Aorta (tissue), 5 donors: Measurements from ENCODE around the gene PIK3AP1. TPM values are rescaled to one million over a fixed set of nuclear protein-coding genes. Genes with fewer than 3 reads are reported as not detected.
"Not testable (repeated sequence)": the region's sequence is repeated elsewhere in the genome, so short reads cannot be mapped to it uniquely, and the experiment has no call there.

ENCODE experiments used
- ATAC-seq: fragments of 200-7000 bp; cut with Tn5 transposase; one replicate; pipeline ENCODE4 v1.9.1; 2022; ENCODE audit warnings: moderate library complexity; ENCODE audit not compliant: low FRiP score
- DNase-seq, 2 donors: peaks; one replicate each; pipeline ENCODE4 v3.0.0-alpha.2; 2020
- H3K27ac ChIP-seq, 2 donors: one replicate each; pipeline ENCODE4 v1.5.1; 2013; ENCODE audit warnings: low read length in 2 of 2, mild to moderate bottlenecking in 2 of 2, moderate library complexity in 2 of 2, control low read depth in 1 of 2, inconsistent platforms in 1 of 2, low read depth in 1 of 2
- H3K27me3 ChIP-seq, 2 donors: one replicate each; pipeline ENCODE4 v1.6.1; 2013; ENCODE audit warnings: control low read depth in 1 of 2, low read length in 1 of 2, mild to moderate bottlenecking in 1 of 2, moderate library complexity in 1 of 2; ENCODE audit not compliant: insufficient read depth in 2 of 2, control insufficient read depth in 1 of 2
- H3K36me3 ChIP-seq, 2 donors: one replicate each; pipeline ENCODE4 v1.6.1; 2013; ENCODE audit warnings: control low read depth in 1 of 2, low read length in 1 of 2, mild to moderate bottlenecking in 1 of 2; ENCODE audit not compliant: insufficient read depth in 2 of 2, control insufficient read depth in 1 of 2
- H3K4me1 ChIP-seq, 2 donors: one replicate each; pipeline ENCODE4 v1.6.1; 2013; ENCODE audit warnings: low read length in 2 of 2, control low read depth in 1 of 2, mild to moderate bottlenecking in 1 of 2, moderate library complexity in 1 of 2; ENCODE audit not compliant: insufficient read depth in 2 of 2, control insufficient read depth in 1 of 2
- H3K4me3 ChIP-seq, 2 donors: one replicate each; pipeline ENCODE4 v1.5.1; 2013; ENCODE audit warnings: low read length in 2 of 2, control low read depth in 1 of 2, mild to moderate bottlenecking in 1 of 2
- H3K9me3 ChIP-seq: one replicate; pipeline ENCODE4 v1.6.1; 2013; ENCODE audit warnings: mild to moderate bottlenecking, low read length; ENCODE audit not compliant: control insufficient read depth
- WGBS, 2 donors: extraction: QIAGEN DNeasy Blood & Tissue Kit; methylation state at CpG; one replicate each; pipeline ENCODE4 v1.1.7; 2013; 5-methylcytosine and 5-hydroxymethylcytosine counted together
- intact Hi-C, 2 donors: fragments of 100-400 bp; cut with DNase I; formaldehyde crosslinking; loops; one replicate each; pipeline versions ENCODE4 v1.14.2 to v1.15.0; 2022
- polyA plus RNA-seq, 2 donors: library from polyadenylated mRNA; stranded (reverse); fragments of 200-250 nt; gene quantifications; one replicate each; pipeline ENCODE4 v1.2.3, GENCODE V29; 2013
- total RNA-seq, 2 donors: library from RNA; stranded (reverse); fragmentation: NEBNext Ultra II Directional; extraction: Animal tissue kit (Norgen Biotek cat#: 25700); gene quantifications; one replicate each; pipeline ENCODE4 v1.2.1, GENCODE V29; 2021
- donor health status: healthy with polysubstance abuse.
- donor health status: Bipolar disorder and iron deficiency.
- donor health status: DM: no; HTN: no; CAD: no.
- donor health status: DM: no; HTN: no; CAD: no.
- donor health status: DM: yes; HTN: yes; CAD: no.

PIK3AP1 gene
- total and polyA plus RNA-seq, 4 donors: 1.9 to 23.4 (median 11.9) TPM

- Histone ChIP-seq H3K27ac (no peak overlapping the region), H3K36me3 (peaks cover 0 to 2% of the 10 kb centered on the region in 2 donors), H3K9me3 (no peaks in the 10 kb centered on the region), H3K4me3 (no peak overlapping the region), H3K4me1 (peaks cover 0 to 3% of the 10 kb centered on the region in 2 donors), H3K27me3 (no peaks in the 10 kb centered on the region)
- intact Hi-C loops: no loop called here
- DNase-seq (no peak), ATAC-seq (no peak)
- 91 to 93% methylated on average over 3 of the region's 3 CpGs for WGBS, 2 donors
Measured at GRCh38 chr10:96555330-96555729, 165.0 kb downstream of the PIK3AP1 start.

- Histone ChIP-seq H3K4me1 (no peaks in the 10 kb centered on the region), H3K27ac (no peak overlapping the region), H3K27me3 (no peaks in the 10 kb centered on the region), H3K4me3 (no peak overlapping the region), H3K9me3 (no peaks in the 10 kb centered on the region), H3K36me3 (peaks cover 3 to 4% of the 10 kb centered on the region in 2 donors)
- ATAC-seq: no peak
- intact Hi-C loops: no loop called here
- WGBS, 2 donors: 57 to 66% methylated on average over 5 of the region's 5 CpGs
- peak; percentile 58 to 78 for DNase-seq
Measured at GRCh38 chr10:96548589-96548988, 171.7 kb downstream of the PIK3AP1 start.

DNA sequence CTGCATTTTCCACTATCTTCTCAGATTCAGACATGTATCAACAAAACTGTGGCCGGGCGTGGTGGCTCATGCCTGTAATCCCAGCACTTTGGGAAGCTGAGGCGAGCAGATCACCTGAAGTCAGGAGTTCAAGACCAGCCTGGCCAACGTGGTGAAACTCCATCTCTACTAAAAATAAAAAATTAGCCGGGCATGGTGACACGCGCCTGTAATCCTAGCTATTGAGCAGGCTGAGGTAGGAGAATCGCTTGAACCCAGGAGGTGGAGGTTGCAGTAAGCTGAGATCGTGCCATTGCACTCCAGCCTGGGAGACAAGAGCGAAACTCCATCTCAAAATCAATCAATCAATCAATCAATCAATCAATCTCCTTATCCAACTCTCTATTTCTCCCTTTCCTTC is 174.8 kb downstream of the PIK3AP1 start:
- H3K9me3 ChIP-seq, DNase-seq, intact Hi-C loops, H3K27ac ChIP-seq, H3K27me3 ChIP-seq, H3K36me3 ChIP-seq, ATAC-seq, H3K4me3 ChIP-seq, H3K4me1 ChIP-seq: not testable (repeated sequence)
- 91 to 92% methylated on average over 10 of the region's 10 CpGs for WGBS, 2 donors

Other genes with a start within 250 kb of the PIK3AP1 start
- under 1 TPM; 0.12 to 0.36 TPM for gene TLL2, start 206.6 kb downstream of the PIK3AP1 start, total RNA-seq
- not detected for gene TLL2, start 206.6 kb downstream of the PIK3AP1 start, polyA plus RNA-seq
- 100 to 1,000 TPM; 120 to 137 TPM for gene TM9SF3, start 133.5 kb downstream of the PIK3AP1 start, total RNA-seq
- gene TM9SF3, start 133.5 kb downstream of the PIK3AP1 start, polyA plus RNA-seq: 10 to 100 TPM; 42.9 to 50.0 TPM
- gene LCOR, start 111.8 kb upstream of the PIK3AP1 start, total RNA-seq: 10 to 100 TPM; 36.4 to 38.9 TPM
- gene LCOR, start 111.8 kb upstream of the PIK3AP1 start, polyA plus RNA-seq: 1 to 10 TPM; 2.4 to 2.7 TPM